GM12878 (cell line): ENCODE results near the gene MAP2K7. TPM values are rescaled to one million over a fixed set of nuclear protein-coding genes. Genes with fewer than 3 reads are reported as not detected.

Experiments
- GABPA ChIP-seq: IDR thresholded peaks from 2 replicates; pipeline ENCODE4 v1.6.1; 2014; ENCODE audit warnings: antibody characterized with exemption, low read depth, mild to moderate bottlenecking, inconsistent platforms
- IKZF2 ChIP-seq, 2 experiments: fragments of 450-650 bp; IDR thresholded peaks; 2 replicates each; pipeline ENCODE4 v1.6.1; 2017; ENCODE audit warnings: mild to moderate bottlenecking in 2 of 2, moderate library complexity in 2 of 2
- MTA2 ChIP-seq: fragments of 450-650 bp; IDR thresholded peaks from 2 replicates; pipeline ENCODE4 v1.6.1; 2016; ENCODE audit warnings: low read depth, mild to moderate bottlenecking, moderate library complexity
- NFYA ChIP-seq: IDR thresholded peaks from 2 replicates; pipeline ENCODE4 v1.6.1; 2011; ENCODE audit warnings: low read depth, mild to moderate bottlenecking, low read length, improper control_type of control experiment, borderline replicate concordance
- NFYB ChIP-seq: IDR thresholded peaks from 2 replicates; pipeline ENCODE4 v1.6.1; 2011; ENCODE audit warnings: low read depth, mild to moderate bottlenecking, low read length, improper control_type of control experiment, moderate library complexity; ENCODE audit not compliant: insufficient read depth
- NKRF ChIP-seq: fragments of 450-650 bp; conservative IDR thresholded peaks from 2 replicates; pipeline ENCODE4 v1.6.1; 2017; ENCODE audit warnings: mild to moderate bottlenecking, moderate library complexity
- PAX5 ChIP-seq: IDR thresholded peaks from 2 replicates; pipeline ENCODE4 v1.6.1; 2011; ENCODE audit warnings: low read depth, low read length, borderline replicate concordance
- PRDM15 ChIP-seq: fragments of 450-650 bp; formaldehyde crosslinking; IDR thresholded peaks from 2 replicates; pipeline ENCODE4 v1.4.0; 2020; ENCODE audit warnings: mild to moderate bottlenecking, moderate library complexity
- RELB ChIP-seq: fragments of 450-650 bp; IDR thresholded peaks from 2 replicates; pipeline ENCODE4 v1.6.1; 2017; ENCODE audit warnings: low read depth, mild to moderate bottlenecking, moderate library complexity
- RUNX3 ChIP-seq: IDR thresholded peaks from 2 replicates; pipeline ENCODE4 v1.6.1; 2012; ENCODE audit warnings: low read length, inconsistent platforms
- TBL1XR1 ChIP-seq: IDR thresholded peaks from 2 replicates; pipeline ENCODE4 v1.6.1; 2012; ENCODE audit warnings: low read depth, low read length, improper control_type of control experiment
- ZBED1 ChIP-seq: IDR thresholded peaks from 2 replicates; pipeline ENCODE4 v1.6.1; 2016; ENCODE audit warnings: borderline replicate concordance
- ZNF687 ChIP-seq: fragments of 450-650 bp; IDR thresholded peaks from 2 replicates; pipeline ENCODE4 v1.6.1; 2017; ENCODE audit warnings: mild to moderate bottlenecking, moderate library complexity
- polyA plus RNA-seq, 11 experiments: library from polyadenylated mRNA; depleted of rRNA in 4 of 11; unstranded in 6 of 11; stranded (reverse) in 5 of 11; fragments of >200 nt; fragmentation: Nextera tagmentation in 4 of 11; fragmentation: Illumina TruSeq in 1 of 11; extraction: Ambion mirVana in 4 of 11; extraction: Trizol in 1 of 11; gene quantifications; 1 replicate in 1 of 11; 2 replicates in 10 of 11; pipeline versions ENCODE4 v1.2.1 to v1.2.3, GENCODE V29; 2011 to 2016; ENCODE audit warnings: inconsistent platforms in 2 of 11, missing spikeins in 2 of 11, low read depth in 1 of 11
- total RNA-seq, 4 experiments: library from RNA; depleted of rRNA in 3 of 4; stranded (reverse); fragments of >200 nt in 3 of 4; fragmentation: Illumina TruSeq in 1 of 4; extraction: Trizol in 1 of 4; gene quantifications; 2 replicates each; pipeline versions ENCODE4 v1.2.1 to v1.2.3, GENCODE V29; 2013 to 2021

The MAP2K7 gene
- total and polyA plus RNA-seq, 10 of the 15 experiments (the other 5 are each of a cell fraction or from before 2014, with no cell fraction given): 0.34 to 32.2 (median 6.7) TPM

GRCh38 chr19:7904074-7905020 lies 670 bp downstream of the MAP2K7 start (continued):
- no peak for TF ChIP-seq PRDM15
- no peak for TF ChIP-seq IKZF2 (IDR thresholded peaks at IDR 0.05)
- TF ChIP-seq MTA2: peak; percentile 24; the same call in 1 of the 2 replicates
- TF ChIP-seq GABPA: no peak
- no peak for TF ChIP-seq NFYB
- no peak for TF ChIP-seq ZBED1
- no peak for TF ChIP-seq TBL1XR1
- TF ChIP-seq RELB: peak; percentile 47; the same call in 1 of the 2 replicates
- peak; percentile 69; the same call in 1 of the 2 replicates for TF ChIP-seq NKRF
- no peak for TF ChIP-seq NFYA
- no peak for TF ChIP-seq ZNF687
- TF ChIP-seq RUNX3: peak; percentile 56
- no peak; the same call in 1 of the 2 replicates for TF ChIP-seq PAX5
